ENCODE results near the gene RNU1-1. TPM values are rescaled to one million over a fixed set of nuclear protein-coding genes. Genes with fewer than 3 reads are reported as not detected.
"Not testable (repeated sequence)": the region's sequence is repeated elsewhere in the genome, so short reads cannot be mapped to it uniquely, and the experiment has no call there.

The RNU1-1 gene
- total and polyA plus RNA-seq, 9 donors: under 0.01 to 7,521 (median 3,807) TPM; not detected in 2

DNA sequence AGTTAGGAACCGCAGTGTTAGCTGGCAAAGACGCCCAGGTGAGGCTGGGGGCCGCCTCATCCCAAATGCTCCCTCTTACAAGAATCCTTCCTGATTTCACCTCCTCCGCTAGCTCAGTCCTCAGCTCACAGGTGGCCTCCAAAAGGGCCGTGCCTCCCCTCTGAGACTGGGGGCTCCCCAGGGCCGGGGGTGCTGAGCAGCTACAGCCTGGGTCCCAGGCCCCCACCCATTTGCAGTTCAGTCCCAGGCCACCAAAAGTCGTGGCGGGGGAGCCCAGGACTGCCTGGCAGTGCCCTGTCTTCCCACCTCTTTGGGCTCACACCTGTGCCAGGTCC lies 29.6 kb downstream of the RNU1-1 start:
- no peak overlapping the region for H3K4me3 ChIP-seq
- H3K9me3 ChIP-seq: no peaks in the 10 kb centered on the region
- H3K27me3 ChIP-seq: no peaks in the 10 kb centered on the region
- no peak for DNase-seq
- TF ChIP-seq POLR2A (IDR thresholded peaks at IDR 0.05): no peak
- TF ChIP-seq EP300 (IDR thresholded peaks at IDR 0.05): no peak
- WGBS, 3 donors: 92 to 96% (median 95%) methylated on average over 8 of the region's 8 CpGs
- H3K27ac ChIP-seq: no peak overlapping the region
- intact Hi-C loops (cut with DNase I): no loop called here
- H3K36me3 ChIP-seq: no peaks in the 10 kb centered on the region
- H3K4me1 ChIP-seq (ENCODE audit: insufficient read depth): no peaks in the 10 kb centered on the region

DNA sequence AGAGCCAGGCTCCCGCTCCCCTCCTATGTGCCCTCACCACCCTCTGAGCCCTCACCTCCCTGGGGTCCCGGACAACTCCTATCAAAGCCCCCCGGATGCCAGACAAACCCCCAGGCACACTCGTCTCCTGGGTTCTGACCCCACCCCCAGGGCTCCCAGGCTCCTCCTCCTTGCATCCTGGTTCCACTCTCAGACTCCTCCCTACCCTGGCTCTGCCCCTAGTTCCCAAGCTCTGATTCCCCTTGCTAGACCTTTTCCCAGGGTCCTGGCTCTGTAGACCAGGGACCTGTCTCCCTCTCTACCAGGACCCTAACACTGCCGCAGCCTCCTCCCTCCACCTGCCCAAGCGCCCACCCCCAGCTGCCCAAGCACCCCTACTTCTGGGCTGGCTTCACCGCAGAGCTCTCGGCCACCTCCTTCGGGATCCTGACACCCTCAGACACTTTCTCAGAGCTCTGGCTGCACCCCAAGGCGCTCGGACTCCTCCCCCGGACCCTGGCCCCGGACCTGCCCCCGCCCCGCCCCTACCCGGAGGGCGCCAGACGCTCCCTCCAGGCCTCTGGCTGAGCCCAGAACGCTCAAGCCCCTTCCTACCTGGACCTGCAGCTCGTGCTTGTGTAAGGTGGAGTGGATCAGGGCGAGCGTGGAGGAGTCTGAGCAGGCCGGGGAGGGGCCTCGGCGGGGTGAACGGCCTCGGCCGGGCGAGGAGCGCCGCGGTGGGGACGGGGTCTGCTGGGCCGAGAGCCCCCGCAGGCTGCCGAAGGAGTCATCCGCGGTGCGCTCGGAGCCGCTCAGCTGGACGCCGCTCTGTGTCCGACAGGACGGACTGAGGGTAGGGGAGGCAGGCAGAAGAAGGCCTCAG lies 30.2 kb downstream of the RNU1-1 start:
- H3K27ac ChIP-seq; H3K4me1 ChIP-seq (ENCODE audit: insufficient read depth); intact Hi-C loops (cut with DNase I); H3K27me3 ChIP-seq; H3K9me3 ChIP-seq; H3K36me3 ChIP-seq; DNase-seq; H3K4me3 ChIP-seq: not testable (repeated sequence)
- 78 to 83% (median 81%) methylated on average over 39 to 45 of the region's 45 CpGs for WGBS, 3 donors

GRCh38 chr1:16483146-16483545 lies 30.9 kb downstream of the RNU1-1 start:
- H3K4me3 ChIP-seq; H3K36me3 ChIP-seq; H3K4me1 ChIP-seq (ENCODE audit: insufficient read depth); DNase-seq; H3K27ac ChIP-seq; H3K9me3 ChIP-seq; intact Hi-C loops (cut with DNase I); H3K27me3 ChIP-seq: not testable (repeated sequence)
- WGBS, 3 donors: 97% methylated on average over 26 of the region's 26 CpGs

DNA sequence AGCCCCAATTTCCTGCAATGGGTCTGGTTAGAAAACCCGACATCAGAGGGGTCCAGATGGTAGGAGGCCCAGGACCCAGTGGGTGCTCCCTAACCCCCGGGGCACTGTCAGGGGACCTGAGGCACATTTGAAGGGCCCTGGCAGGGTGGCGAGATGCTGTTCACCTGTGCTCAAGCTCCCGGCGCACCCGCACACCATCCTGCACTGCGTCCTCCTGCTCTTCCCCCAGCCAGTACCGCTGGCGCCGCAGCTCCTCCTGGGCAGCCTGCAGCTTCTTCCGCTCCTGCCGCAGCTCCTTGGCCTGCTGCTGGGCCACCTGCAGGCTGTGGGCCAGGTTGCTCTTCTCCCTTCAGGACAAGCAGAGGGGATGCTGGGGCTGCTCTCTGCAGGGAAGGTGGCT lies 36.0 kb downstream of the RNU1-1 start:
- TF ChIP-seq POLR2A (IDR thresholded peaks at IDR 0.05) (no peak), EP300 (IDR thresholded peaks at IDR 0.05) (no peak), CTCF (IDR thresholded peaks at IDR 0.05) (no peak)
- H3K4me3 ChIP-seq: no peak overlapping the region
- H3K9me3 ChIP-seq: no peaks in the 10 kb centered on the region
- 91 to 97% (median 94%) methylated on average over 12 of the region's 12 CpGs for WGBS, 3 donors
- no peak overlapping the region for H3K27ac ChIP-seq
- intact Hi-C loops (cut with DNase I): no loop called here
- no peaks in the 10 kb centered on the region for H3K4me1 ChIP-seq (ENCODE audit: insufficient read depth)
- peak in 1 of 5 donors; percentile 26 for DNase-seq
- no peaks in the 10 kb centered on the region for H3K27me3 ChIP-seq
- H3K36me3 ChIP-seq: no peaks in the 10 kb centered on the region

DNA sequence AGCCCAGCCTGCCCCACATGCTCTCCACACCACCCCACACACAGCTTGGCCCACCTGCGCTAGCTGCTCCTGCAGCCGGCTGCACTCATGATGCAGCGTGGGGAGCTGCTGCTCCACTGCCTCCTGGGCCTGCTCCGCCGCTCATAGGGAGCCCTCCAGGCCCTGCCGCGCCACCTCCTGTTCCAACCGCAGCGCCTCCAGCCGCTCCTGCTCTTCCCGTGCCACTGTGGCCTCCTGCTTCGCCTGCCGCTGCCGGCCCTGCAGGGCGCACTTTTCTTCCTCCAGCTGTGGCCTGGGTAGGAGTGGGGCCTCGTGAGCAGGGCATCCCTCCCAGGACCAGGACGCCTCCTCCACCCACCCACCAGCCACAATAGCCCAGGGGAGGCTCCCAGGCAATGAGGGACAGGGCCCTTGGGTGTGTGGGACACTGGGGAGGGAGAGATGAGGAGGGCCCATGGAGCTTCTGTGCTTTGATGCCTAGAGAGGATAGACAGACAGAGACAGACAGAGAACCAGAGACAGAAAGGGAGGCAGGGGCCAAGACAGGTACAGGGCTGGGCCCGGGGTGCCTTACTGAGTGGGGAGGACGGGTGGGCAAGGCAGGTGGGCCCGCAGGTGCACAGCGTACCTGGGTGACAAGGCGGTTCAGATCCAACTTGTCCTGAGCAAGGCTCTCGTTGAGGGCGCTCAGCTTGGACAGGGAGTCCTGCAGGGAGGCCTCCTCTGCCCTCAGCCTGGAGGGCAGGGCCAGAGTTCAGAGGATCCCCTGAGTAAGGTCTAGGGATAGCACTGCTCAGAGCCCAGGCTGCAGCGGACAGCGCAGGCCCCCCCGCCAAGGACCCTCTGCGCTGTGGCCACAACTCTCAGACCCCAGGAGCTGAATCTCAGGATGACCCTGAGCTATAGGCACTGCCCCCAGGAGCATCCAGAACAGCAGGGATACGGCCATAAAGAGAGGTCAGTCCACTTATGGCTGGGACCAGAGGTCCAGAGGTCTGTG lies 38.0 kb downstream of the RNU1-1 start:
- WGBS, 3 donors: 88 to 91% (median 89%) methylated on average over 27 to 29 of the region's 29 CpGs
- H3K9me3 ChIP-seq; H3K27me3 ChIP-seq; H3K27ac ChIP-seq; H3K4me3 ChIP-seq; H3K36me3 ChIP-seq; H3K4me1 ChIP-seq (ENCODE audit: insufficient read depth); intact Hi-C loops (cut with DNase I): not testable (repeated sequence)
- DNase-seq: peak in 1 of 5 donors; percentile 26

GRCh38 chr1:16474891-16475290 lies 39.2 kb downstream of the RNU1-1 start:
- H3K27ac ChIP-seq, H3K36me3 ChIP-seq: not testable (repeated sequence)

More at GRCh38 chr1:16474891-16475290, 39.2 kb downstream of the RNU1-1 start:
- H3K4me1 ChIP-seq (ENCODE audit: insufficient read depth); H3K27me3 ChIP-seq; intact Hi-C loops (cut with DNase I); H3K9me3 ChIP-seq; DNase-seq; H3K4me3 ChIP-seq: not testable (repeated sequence)
- WGBS, 3 donors: 94 to 96% (median 95%) methylated on average over 2 of the region's 2 CpGs
